Endothelial cell (in vitro differentiated cells): ENCODE measurements around the gene TBC1D10B. TPM values are rescaled to one million over a fixed set of nuclear protein-coding genes. Genes with fewer than 3 reads are reported as not detected.

Source experiments
- DNase-seq: peaks from one replicate; pipeline ENCODE4 v3.0.0; 2021; ENCODE audit warnings: low spot score
- H3K27ac Mint-ChIP-seq: one replicate; pipeline ENCODE4 v1.8.0; 2021; ENCODE audit warnings: mixed read lengths, inconsistent platforms; ENCODE audit not compliant: unreplicated experiment
- H3K27me3 Mint-ChIP-seq: one replicate; pipeline ENCODE4 v1.8.0; 2021; ENCODE audit warnings: mild to moderate bottlenecking, moderate library complexity, mixed read lengths, inconsistent platforms; ENCODE audit not compliant: unreplicated experiment
- H3K36me3 Mint-ChIP-seq: one replicate; pipeline ENCODE4 v1.8.0; 2021; ENCODE audit warnings: mild to moderate bottlenecking, low read depth, mixed read lengths, inconsistent platforms; ENCODE audit not compliant: unreplicated experiment
- H3K4me1 Mint-ChIP-seq: one replicate; pipeline ENCODE4 v1.8.0; 2021; ENCODE audit warnings: mild to moderate bottlenecking, mixed read lengths, inconsistent platforms; ENCODE audit not compliant: unreplicated experiment
- H3K4me3 Mint-ChIP-seq: one replicate; pipeline ENCODE4 v1.8.0; 2021; ENCODE audit warnings: mild to moderate bottlenecking, mixed read lengths, inconsistent platforms; ENCODE audit not compliant: unreplicated experiment
- H3K9me3 Mint-ChIP-seq: one replicate; pipeline ENCODE4 v1.8.0; 2021; ENCODE audit warnings: mixed read lengths, inconsistent platforms; ENCODE audit not compliant: unreplicated experiment
- total RNA-seq: library from RNA; stranded (reverse); fragmentation: NEBNext Ultra II Directional; extraction: Animal tissue kit (Norgen Biotek cat#: 25700); gene quantifications from one replicate; pipeline ENCODE4 v1.2.1, GENCODE V29; 2021; ENCODE audit not compliant: unreplicated experiment
- TF ChIP-seq, protein P1 (sequence below): fragments of 200-600 bp; sonication (generic); IDR thresholded peaks from one replicate; pipeline ENCODE4 v1.5.0; 2021; ENCODE audit warnings: antibody characterized with exemption; ENCODE audit not compliant: unreplicated experiment

TBC1D10B gene
- total RNA-seq, 1 donor from 2014 or later: 62.4 TPM

- TF ChIP-seq, protein P1, sequence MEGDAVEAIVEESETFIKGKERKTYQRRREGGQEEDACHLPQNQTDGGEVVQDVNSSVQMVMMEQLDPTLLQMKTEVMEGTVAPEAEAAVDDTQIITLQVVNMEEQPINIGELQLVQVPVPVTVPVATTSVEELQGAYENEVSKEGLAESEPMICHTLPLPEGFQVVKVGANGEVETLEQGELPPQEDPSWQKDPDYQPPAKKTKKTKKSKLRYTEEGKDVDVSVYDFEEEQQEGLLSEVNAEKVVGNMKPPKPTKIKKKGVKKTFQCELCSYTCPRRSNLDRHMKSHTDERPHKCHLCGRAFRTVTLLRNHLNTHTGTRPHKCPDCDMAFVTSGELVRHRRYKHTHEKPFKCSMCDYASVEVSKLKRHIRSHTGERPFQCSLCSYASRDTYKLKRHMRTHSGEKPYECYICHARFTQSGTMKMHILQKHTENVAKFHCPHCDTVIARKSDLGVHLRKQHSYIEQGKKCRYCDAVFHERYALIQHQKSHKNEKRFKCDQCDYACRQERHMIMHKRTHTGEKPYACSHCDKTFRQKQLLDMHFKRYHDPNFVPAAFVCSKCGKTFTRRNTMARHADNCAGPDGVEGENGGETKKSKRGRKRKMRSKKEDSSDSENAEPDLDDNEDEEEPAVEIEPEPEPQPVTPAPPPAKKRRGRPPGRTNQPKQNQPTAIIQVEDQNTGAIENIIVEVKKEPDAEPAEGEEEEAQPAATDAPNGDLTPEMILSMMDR: no peak
- DNase-seq: no peak
- H3K27ac Mint-ChIP-seq: no peak overlapping the region
- peaks cover 5% of the 10 kb centered on the region for H3K27me3 Mint-ChIP-seq
- peaks cover 35% of the 10 kb centered on the region for H3K36me3 Mint-ChIP-seq
- peak overlapping the region; percentile 1 for H3K4me3 Mint-ChIP-seq
- no peaks in the 10 kb centered on the region for H3K9me3 Mint-ChIP-seq
- H3K4me1 Mint-ChIP-seq: peaks cover 15% of the 10 kb centered on the region
Observed at GRCh38 chr16:30416047-30416603, 45.8 kb upstream of the TBC1D10B start.

- Mint-ChIP-seq H3K36me3 (peaks cover 29% of the 10 kb centered on the region), H3K27ac (no peak overlapping the region), H3K4me1 (peaks cover 29% of the 10 kb centered on the region), H3K27me3 (peaks cover 5% of the 10 kb centered on the region), H3K9me3 (no peaks in the 10 kb centered on the region), H3K4me3 (no peak overlapping the region)
- TF ChIP-seq, protein P1: no peak
- no peak for DNase-seq
Observed at GRCh38 chr16:30414159-30414558, 43.9 kb upstream of the TBC1D10B start.

GRCh38 chr16:30413112-30413806, 43.0 kb upstream of the TBC1D10B start:
- no peak overlapping the region for H3K27ac Mint-ChIP-seq
- TF ChIP-seq, protein P1: no peak
- H3K27me3 Mint-ChIP-seq: peaks cover 5% of the 10 kb centered on the region
- H3K4me3 Mint-ChIP-seq: no peak overlapping the region
- no peak for DNase-seq
- no peaks in the 10 kb centered on the region for H3K9me3 Mint-ChIP-seq
- peaks cover 25% of the 10 kb centered on the region for H3K36me3 Mint-ChIP-seq
- H3K4me1 Mint-ChIP-seq: peaks cover 32% of the 10 kb centered on the region

- peaks cover 19% of the 10 kb centered on the region for H3K36me3 Mint-ChIP-seq
- TF ChIP-seq, protein P1: peak; percentile 80
- peak; percentile 99 for DNase-seq
- no peaks in the 10 kb centered on the region for H3K9me3 Mint-ChIP-seq
- H3K27ac Mint-ChIP-seq: peak overlapping the region; percentile 89
- peaks cover 34% of the 10 kb centered on the region for H3K4me1 Mint-ChIP-seq
- peaks cover 1% of the 10 kb centered on the region for H3K27me3 Mint-ChIP-seq
- peak overlapping the region; percentile 80 for H3K4me3 Mint-ChIP-seq
Observed at GRCh38 chr16:30409125-30410060, 39.1 kb upstream of the TBC1D10B start.
